B cell (primary cell): Measurements from ENCODE around the gene TMSB4X. TPM values are rescaled to one million over a fixed set of nuclear protein-coding genes. Genes with fewer than 3 reads are reported as not detected.

Experiments used
- ATAC-seq: fragments of 200-7000 bp; cut with Tn5 transposase; one replicate; pipeline ENCODE4 v1.10.0; 2021; ENCODE audit warnings: low read depth, mild to moderate bottlenecking, moderate number of reproducible peaks, moderate library complexity
- CTCF ChIA-PET: fragments of 350-600 bp; sonication (Branson Sonifier 250); formaldehyde crosslinking; loops from one replicate; lab custom pipeline; 2021; ENCODE audit warnings: antibody characterized with exemption, inconsistent platforms; lab: Charles Lee
- POLR2A ChIA-PET: fragments of 350-600 bp; sonication (Branson Sonifier 250); formaldehyde crosslinking; loops from one replicate; lab custom pipeline; 2021; ENCODE audit warnings: antibody characterized with exemption; lab: Charles Lee
- DNase-seq: peaks from one replicate; pipeline ENCODE4 v3.0.0; 2013
- H2AFZ ChIP-seq: 2 replicates; pipeline ENCODE4 v1.6.1; 2012; ENCODE audit warnings: mild to moderate bottlenecking, low read depth, low read length; ENCODE audit not compliant: insufficient read depth, poor library complexity, severe bottlenecking
- H3K27ac ChIP-seq, 2 donors: 1 replicate in 1 of 2; 2 replicates in 1 of 2; pipeline ENCODE4 v1.5.1; 2012 to 2013; ENCODE audit warnings: low read length in 2 of 2, mild to moderate bottlenecking in 2 of 2, moderate library complexity in 1 of 2
- H3K27me3 ChIP-seq, 4 experiments: fragments of 200-600 bp in 1 of 4; sonication (generic) in 1 of 4; replicated peaks in 1 of 4; 1 replicate in 2 of 4; 2 replicates in 2 of 4; pipeline versions ENCODE4 v1.6.1 to v1.7.0; 2013 to 2016; ENCODE audit warnings: low read length in 3 of 4, mild to moderate bottlenecking in 2 of 4, mixed read lengths in 1 of 4, moderate library complexity in 1 of 4; ENCODE audit not compliant: insufficient read depth in 4 of 4, control insufficient read depth in 3 of 4; ENCODE audit errors: control extremely low read depth in 1 of 4
- H3K36me3 ChIP-seq, 2 experiments: replicated peaks in 1 of 2; 1 replicate in 1 of 2; 2 replicates in 1 of 2; pipeline versions ENCODE4 v1.6.1 to v1.7.1; 2013; ENCODE audit warnings: low read length in 1 of 2; ENCODE audit not compliant: insufficient read depth in 2 of 2, control insufficient read depth in 1 of 2; ENCODE audit errors: control extremely low read depth in 1 of 2, extremely low read depth in 1 of 2
- H3K4me1 ChIP-seq, 2 donors: fragments of 200-600 bp in 1 of 2; sonication (generic) in 1 of 2; 1 replicate in 1 of 2; 2 replicates in 1 of 2; pipeline versions ENCODE4 v1.5.1 to v1.6.1; 2013 to 2017; ENCODE audit warnings: low read length in 2 of 2; ENCODE audit not compliant: control insufficient read depth in 2 of 2, insufficient read depth in 2 of 2
- H3K4me2 ChIP-seq: replicated peaks from 2 replicates; pipeline ENCODE3; 2012; ENCODE audit warnings: mild to moderate bottlenecking, low read depth, low read length; ENCODE audit not compliant: poor library complexity, severe bottlenecking
- H3K4me3 ChIP-seq, 5 experiments: fragments of 200-600 bp in 1 of 5; sonication (generic) in 1 of 5; 1 replicate in 3 of 5; 2 replicates in 2 of 5; pipeline versions ENCODE4 v1.5.1 to v1.7.0; 2011 to 2016; ENCODE audit warnings: low read length in 4 of 5, mild to moderate bottlenecking in 4 of 5, low read depth in 2 of 5, control low read depth in 1 of 5, moderate library complexity in 1 of 5; ENCODE audit not compliant: insufficient read depth in 1 of 5; ENCODE audit errors: control extremely low read depth in 1 of 5, extremely low read depth in 1 of 5
- H3K79me2 ChIP-seq: fragments of 200-600 bp; sonication (generic); one replicate; pipeline ENCODE4 v1.6.0; 2016; ENCODE audit warnings: low read length; ENCODE audit not compliant: control insufficient read depth, insufficient read depth
- H3K9ac ChIP-seq: fragments of 200-600 bp; sonication (generic); 2 replicates; pipeline ENCODE4 v1.6.1; 2017; ENCODE audit warnings: mild to moderate bottlenecking, low read length, moderate library complexity
- H3K9me3 ChIP-seq, 3 donors: one replicate each; pipeline versions ENCODE4 v1.6.1 to v1.7.1; 2013; ENCODE audit warnings: low read length in 2 of 3; ENCODE audit not compliant: control insufficient read depth in 2 of 3, insufficient read depth in 1 of 3; ENCODE audit errors: control extremely low read depth in 1 of 3
- H4K20me1 ChIP-seq: 2 replicates; pipeline ENCODE4 v1.6.0; 2012; ENCODE audit warnings: mild to moderate bottlenecking, low read length; ENCODE audit not compliant: insufficient read depth, control insufficient read depth, poor library complexity, severe bottlenecking
- H3K27ac Mint-ChIP-seq: one replicate; pipeline ENCODE4 v1.8.0; 2021; ENCODE audit warnings: mixed read lengths
- H3K27me3 Mint-ChIP-seq: one replicate; pipeline ENCODE4 v1.8.0; 2021; ENCODE audit warnings: mixed read lengths
- H3K4me1 Mint-ChIP-seq: one replicate; pipeline ENCODE4 v1.8.0; 2021; ENCODE audit warnings: mixed read lengths
- H3K4me3 Mint-ChIP-seq: one replicate; pipeline ENCODE4 v1.8.0; 2021; ENCODE audit warnings: mixed read lengths
- H3K9me3 Mint-ChIP-seq: one replicate; pipeline ENCODE4 v1.8.0; 2022; ENCODE audit warnings: mixed read lengths; ENCODE audit not compliant: insufficient read depth
- CTCF ChIP-seq: fragments of 200-600 bp; IDR thresholded peaks from one replicate; pipeline ENCODE4 v1.8.0; 2022; ENCODE audit warnings: antibody characterized with exemption, mild to moderate bottlenecking
- EZH2 ChIP-seq: IDR thresholded peaks from 2 replicates; pipeline ENCODE4 v1.6.1; 2012; ENCODE audit warnings: borderline replicate concordance, low read depth, mild to moderate bottlenecking, moderate library complexity, low read length; ENCODE audit not compliant: insufficient read depth, poor library complexity, severe bottlenecking
- WGBS: methylation state at CpG from one replicate; pipeline ENCODE4 v1.1.5; 2013; ENCODE audit warnings: missing lambda C conversion rate; ENCODE audit not compliant: insufficient coverage; 5-methylcytosine and 5-hydroxymethylcytosine counted together
- intact Hi-C: fragments of 100-400 bp; cut with micrococcal nuclease; formaldehyde crosslinking; loops from one replicate; pipeline ENCODE4 v1.10.0; 2022
- polyA plus RNA-seq: library from polyadenylated mRNA; depleted of rRNA; stranded (reverse); fragments of >200 nt; gene quantifications from 2 replicates; pipeline ENCODE4 v1.2.3, GENCODE V29; 2012
- total RNA-seq, 2 donors: library from RNA; stranded (reverse); fragments of 120-200 nt in 1 of 2; gene quantifications; 1 replicate in 1 of 2; 2 replicates in 1 of 2; pipeline versions ENCODE4 v1.2.3 to v1.2.4, GENCODE V29; 2013 to 2022

The TMSB4X gene
- total and polyA plus RNA-seq, 2 donors (not counting 1 experiment from before 2014, with no cell fraction given), result 2,550 to 4,850 TPM

DNA sequence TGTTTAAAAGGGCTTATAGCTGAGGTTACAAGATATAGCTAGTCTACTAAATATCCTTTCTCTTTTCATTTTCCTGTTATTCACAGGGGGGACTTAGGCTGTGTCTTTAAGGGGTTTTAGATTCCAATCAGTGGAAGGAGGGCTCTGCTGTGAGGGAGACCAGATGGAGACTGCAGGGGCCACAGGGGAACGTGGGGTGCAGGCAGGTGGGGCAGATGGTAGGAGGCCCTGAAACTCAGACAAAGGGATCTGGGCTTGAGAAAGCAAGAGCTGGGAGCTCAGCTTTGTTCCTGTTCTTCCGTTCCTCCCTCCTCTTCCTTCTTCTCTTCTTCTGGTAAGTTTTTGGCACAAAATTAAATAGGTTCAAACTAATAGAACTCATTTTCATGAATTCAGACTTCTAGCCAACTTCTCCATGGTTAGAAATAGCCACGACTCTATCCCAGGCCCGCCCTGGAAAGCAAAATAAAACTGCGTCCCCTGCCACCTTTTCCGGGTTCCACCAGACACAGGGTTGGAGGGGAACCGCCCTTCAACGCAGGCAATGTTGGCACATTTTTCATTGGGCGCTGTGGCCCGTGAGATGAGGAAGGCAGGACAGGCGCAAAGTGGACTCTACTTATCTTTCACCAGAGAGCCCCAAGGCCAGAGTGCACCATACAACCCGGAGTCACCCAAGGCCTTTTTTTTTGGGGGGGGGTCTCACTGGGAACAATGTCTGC, 3.5 kb upstream of the TMSB4X start:
- H3K4me3 ChIP-seq, result peak overlapping the region in 4 of 5 experiments; percentile 23 to 46 (median 32)
- POLR2A ChIA-PET, result interaction anchor here (0.7 to 11.7 kb wide), 3 partner anchors 14 to 322 kb away, joined by 3 to 136 read pairs (median 130); no protein-coding TSS in a partner anchor
- H4K20me1 ChIP-seq, result peaks cover 13% of the 10 kb centered on the region
- no peaks in the 10 kb centered on the region for H3K9me3 ChIP-seq
- peaks cover 47% of the 10 kb centered on the region for H3K79me2 ChIP-seq
- H3K9ac ChIP-seq, result peak overlapping the region; percentile 36
- peak overlapping the region; percentile 82 to 89 for H3K27ac ChIP-seq
- intact Hi-C loops, result loop anchor here (10.0 kb wide), 2 partner anchors 283 to 373 kb away; no protein-coding TSS in a partner anchor
- WGBS, result 81% methylated on average over 4 of the region's 12 CpGs
- Mint-ChIP-seq H3K9me3 (no peaks in the 10 kb centered on the region), H3K27me3 (no peaks in the 10 kb centered on the region), H3K27ac (peak overlapping the region; percentile 97), H3K4me3 (peak overlapping the region; percentile 84), H3K4me1 (peaks cover 56% of the 10 kb centered on the region)
- peaks cover 47 to 55% of the 10 kb centered on the region in 2 donors for H3K4me1 ChIP-seq
- H2AFZ ChIP-seq, result peak overlapping the region; percentile 61
- DNase-seq (peak; percentile 20), ATAC-seq (no peak)
- CTCF ChIA-PET, result interaction anchor here (1.0 to 15.8 kb wide), 11 partner anchors 14 to 517 kb away, joined by 3 to 214 read pairs (median 9); no protein-coding TSS in a partner anchor
- H3K27me3 ChIP-seq, result peaks cover 0 to under 1% (median 0%) of the 10 kb centered on the region in 4 experiments
- no peak for TF ChIP-seq CTCF
- no peak for TF ChIP-seq EZH2
- peaks cover 0 to 12% of the 10 kb centered on the region in 2 experiments for H3K36me3 ChIP-seq
- peak overlapping the region; percentile 70 for H3K4me2 ChIP-seq
